GM23338 (cell line): ENCODE data around the gene NSG1. TPM values are rescaled to one million over a fixed set of nuclear protein-coding genes. Genes with fewer than 3 reads are reported as not detected.

ENCODE experiments used
- ATAC-seq: fragments of 200-7000 bp; cut with Tn5 transposase; 3 replicates; pipeline ENCODE4 v1.9.1; 2020
- DNase-seq: peaks from one replicate; pipeline ENCODE4 v3.0.0-alpha.2; 2015; ENCODE audit warnings: low spot score
- H2AFZ ChIP-seq: fragments of 200-600 bp; sonication (generic); 2 replicates; pipeline ENCODE4 v1.8.0; 2016; ENCODE audit warnings: antibody characterized with exemption, mild to moderate bottlenecking, moderate library complexity
- H3F3A ChIP-seq: fragments of 200-600 bp; sonication (generic); replicated peaks from 2 replicates; pipeline ENCODE4 v1.8.0; 2017; ENCODE audit warnings: antibody characterized with exemption, mixed run types, low read depth
- H3K27ac ChIP-seq: fragments of 200-600 bp; sonication (generic); 2 replicates; pipeline ENCODE4 v1.6.1; 2016; ENCODE audit warnings: low read depth
- H3K27me3 ChIP-seq: fragments of 200-600 bp; sonication (generic); 2 replicates; pipeline ENCODE4 v1.8.0; 2016; ENCODE audit warnings: mild to moderate bottlenecking, mixed run types, moderate library complexity; ENCODE audit not compliant: insufficient read depth
- H3K36me3 ChIP-seq: fragments of 200-600 bp; sonication (generic); 2 replicates; pipeline ENCODE4 v1.8.0; 2016; ENCODE audit warnings: mild to moderate bottlenecking; ENCODE audit not compliant: insufficient read depth
- H3K4me1 ChIP-seq: fragments of 200-600 bp; sonication (generic); 2 replicates; pipeline ENCODE4 v1.8.0; 2016; ENCODE audit warnings: mild to moderate bottlenecking, moderate library complexity; ENCODE audit not compliant: insufficient read depth
- H3K4me2 ChIP-seq: fragments of 200-600 bp; sonication (generic); 2 replicates; pipeline ENCODE4 v1.7.1; 2017; ENCODE audit warnings: mixed run types
- H3K4me3 ChIP-seq: fragments of 200-600 bp; sonication (generic); 2 replicates; pipeline ENCODE4 v1.6.1; 2016; ENCODE audit warnings: mixed run types
- H3K79me2 ChIP-seq: fragments of 200-600 bp; sonication (generic); replicated peaks from 2 replicates; pipeline ENCODE4 v1.8.0; 2017; ENCODE audit warnings: mild to moderate bottlenecking; ENCODE audit not compliant: insufficient read depth
- H3K9me2 ChIP-seq: fragments of 200-600 bp; sonication (generic); 2 replicates; pipeline ENCODE4 v1.8.0; 2017; ENCODE audit not compliant: insufficient read depth
- H4K20me1 ChIP-seq: fragments of 200-600 bp; sonication (generic); replicated peaks from 2 replicates; pipeline ENCODE4 v1.8.0; 2017; ENCODE audit warnings: mild to moderate bottlenecking; ENCODE audit not compliant: insufficient read depth
- H3K27ac Mint-ChIP-seq: 2 replicates; pipeline ENCODE4 v1.8.0; 2020; ENCODE audit warnings: inconsistent platforms, mild to moderate bottlenecking, moderate library complexity, mixed read lengths
- H3K27me3 Mint-ChIP-seq: 3 replicates; pipeline ENCODE4 v1.8.0; 2022; ENCODE audit warnings: low read depth, mild to moderate bottlenecking, moderate library complexity, mixed read lengths, inconsistent platforms; ENCODE audit not compliant: insufficient read depth, poor library complexity
- H3K36me3 Mint-ChIP-seq: 3 replicates; pipeline ENCODE4 v1.8.0; 2021; ENCODE audit warnings: low read depth, mild to moderate bottlenecking, inconsistent platforms, moderate library complexity, mixed read lengths
- H3K4me1 Mint-ChIP-seq: 3 replicates; pipeline ENCODE4 v1.8.0; 2020; ENCODE audit warnings: mild to moderate bottlenecking, inconsistent platforms, mixed read lengths
- H3K4me3 Mint-ChIP-seq: 3 replicates; pipeline ENCODE4 v1.8.0; 2021; ENCODE audit warnings: moderate library complexity, mild to moderate bottlenecking, inconsistent platforms, mixed read lengths
- H3K9me3 Mint-ChIP-seq: 3 replicates; pipeline ENCODE4 v1.8.0; 2020; ENCODE audit warnings: moderate library complexity, mild to moderate bottlenecking, inconsistent platforms, mixed read lengths
- CREB1 ChIP-seq: fragments of 250-450 bp; sonication (Bioruptor Pico); IDR thresholded peaks from 2 replicates; pipeline ENCODE4 v1.5.0; 2020; ENCODE audit warnings: low read depth, mild to moderate bottlenecking, moderate library complexity
- JUNB ChIP-seq: IDR thresholded peaks from one replicate; pipeline ENCODE4 v1.6.1; 2016; ENCODE audit warnings: antibody characterized with exemption; ENCODE audit not compliant: unreplicated experiment
- POLR2AphosphoS5 ChIP-seq: IDR thresholded peaks from 2 replicates; pipeline ENCODE4 v1.6.1; 2016; ENCODE audit warnings: antibody characterized with exemption, low read depth
- STAT1 ChIP-seq: IDR thresholded peaks from one replicate; pipeline ENCODE4 v1.6.1; 2016; ENCODE audit warnings: antibody characterized with exemption; ENCODE audit not compliant: unreplicated experiment
- polyA plus RNA-seq: library from polyadenylated mRNA; unstranded; fragments of >200 nt; fragmentation: Nextera tagmentation; extraction: Ambion mirVana; gene quantifications from 2 replicates; pipeline ENCODE4 v1.2.1, GENCODE V29; 2016
- total RNA-seq: library from RNA; depleted of rRNA; stranded (reverse); fragments of >200 nt; shearing (Covaris generic); gene quantifications from 2 replicates; pipeline ENCODE4 v1.2.3, GENCODE V29; 2014
- TF ChIP-seq, protein P1 (sequence below): fragments of 250-450 bp; sonication (Bioruptor Pico); IDR thresholded peaks from 2 replicates; pipeline ENCODE4 v1.5.0; 2020; ENCODE audit warnings: mild to moderate bottlenecking, moderate library complexity
- TF ChIP-seq, protein P2 (sequence below): IDR thresholded peaks from 2 replicates; pipeline ENCODE4 v1.6.1; 2016; ENCODE audit warnings: antibody characterized with exemption

Gene NSG1
- total and polyA plus RNA-seq, 2 experiments from 2014 or later: 17.4 to 34.5 TPM

GRCh38 chr4:4390515-4391240 is 3.8 kb downstream of the NSG1 start (continued):
- TF ChIP-seq, protein P1, sequence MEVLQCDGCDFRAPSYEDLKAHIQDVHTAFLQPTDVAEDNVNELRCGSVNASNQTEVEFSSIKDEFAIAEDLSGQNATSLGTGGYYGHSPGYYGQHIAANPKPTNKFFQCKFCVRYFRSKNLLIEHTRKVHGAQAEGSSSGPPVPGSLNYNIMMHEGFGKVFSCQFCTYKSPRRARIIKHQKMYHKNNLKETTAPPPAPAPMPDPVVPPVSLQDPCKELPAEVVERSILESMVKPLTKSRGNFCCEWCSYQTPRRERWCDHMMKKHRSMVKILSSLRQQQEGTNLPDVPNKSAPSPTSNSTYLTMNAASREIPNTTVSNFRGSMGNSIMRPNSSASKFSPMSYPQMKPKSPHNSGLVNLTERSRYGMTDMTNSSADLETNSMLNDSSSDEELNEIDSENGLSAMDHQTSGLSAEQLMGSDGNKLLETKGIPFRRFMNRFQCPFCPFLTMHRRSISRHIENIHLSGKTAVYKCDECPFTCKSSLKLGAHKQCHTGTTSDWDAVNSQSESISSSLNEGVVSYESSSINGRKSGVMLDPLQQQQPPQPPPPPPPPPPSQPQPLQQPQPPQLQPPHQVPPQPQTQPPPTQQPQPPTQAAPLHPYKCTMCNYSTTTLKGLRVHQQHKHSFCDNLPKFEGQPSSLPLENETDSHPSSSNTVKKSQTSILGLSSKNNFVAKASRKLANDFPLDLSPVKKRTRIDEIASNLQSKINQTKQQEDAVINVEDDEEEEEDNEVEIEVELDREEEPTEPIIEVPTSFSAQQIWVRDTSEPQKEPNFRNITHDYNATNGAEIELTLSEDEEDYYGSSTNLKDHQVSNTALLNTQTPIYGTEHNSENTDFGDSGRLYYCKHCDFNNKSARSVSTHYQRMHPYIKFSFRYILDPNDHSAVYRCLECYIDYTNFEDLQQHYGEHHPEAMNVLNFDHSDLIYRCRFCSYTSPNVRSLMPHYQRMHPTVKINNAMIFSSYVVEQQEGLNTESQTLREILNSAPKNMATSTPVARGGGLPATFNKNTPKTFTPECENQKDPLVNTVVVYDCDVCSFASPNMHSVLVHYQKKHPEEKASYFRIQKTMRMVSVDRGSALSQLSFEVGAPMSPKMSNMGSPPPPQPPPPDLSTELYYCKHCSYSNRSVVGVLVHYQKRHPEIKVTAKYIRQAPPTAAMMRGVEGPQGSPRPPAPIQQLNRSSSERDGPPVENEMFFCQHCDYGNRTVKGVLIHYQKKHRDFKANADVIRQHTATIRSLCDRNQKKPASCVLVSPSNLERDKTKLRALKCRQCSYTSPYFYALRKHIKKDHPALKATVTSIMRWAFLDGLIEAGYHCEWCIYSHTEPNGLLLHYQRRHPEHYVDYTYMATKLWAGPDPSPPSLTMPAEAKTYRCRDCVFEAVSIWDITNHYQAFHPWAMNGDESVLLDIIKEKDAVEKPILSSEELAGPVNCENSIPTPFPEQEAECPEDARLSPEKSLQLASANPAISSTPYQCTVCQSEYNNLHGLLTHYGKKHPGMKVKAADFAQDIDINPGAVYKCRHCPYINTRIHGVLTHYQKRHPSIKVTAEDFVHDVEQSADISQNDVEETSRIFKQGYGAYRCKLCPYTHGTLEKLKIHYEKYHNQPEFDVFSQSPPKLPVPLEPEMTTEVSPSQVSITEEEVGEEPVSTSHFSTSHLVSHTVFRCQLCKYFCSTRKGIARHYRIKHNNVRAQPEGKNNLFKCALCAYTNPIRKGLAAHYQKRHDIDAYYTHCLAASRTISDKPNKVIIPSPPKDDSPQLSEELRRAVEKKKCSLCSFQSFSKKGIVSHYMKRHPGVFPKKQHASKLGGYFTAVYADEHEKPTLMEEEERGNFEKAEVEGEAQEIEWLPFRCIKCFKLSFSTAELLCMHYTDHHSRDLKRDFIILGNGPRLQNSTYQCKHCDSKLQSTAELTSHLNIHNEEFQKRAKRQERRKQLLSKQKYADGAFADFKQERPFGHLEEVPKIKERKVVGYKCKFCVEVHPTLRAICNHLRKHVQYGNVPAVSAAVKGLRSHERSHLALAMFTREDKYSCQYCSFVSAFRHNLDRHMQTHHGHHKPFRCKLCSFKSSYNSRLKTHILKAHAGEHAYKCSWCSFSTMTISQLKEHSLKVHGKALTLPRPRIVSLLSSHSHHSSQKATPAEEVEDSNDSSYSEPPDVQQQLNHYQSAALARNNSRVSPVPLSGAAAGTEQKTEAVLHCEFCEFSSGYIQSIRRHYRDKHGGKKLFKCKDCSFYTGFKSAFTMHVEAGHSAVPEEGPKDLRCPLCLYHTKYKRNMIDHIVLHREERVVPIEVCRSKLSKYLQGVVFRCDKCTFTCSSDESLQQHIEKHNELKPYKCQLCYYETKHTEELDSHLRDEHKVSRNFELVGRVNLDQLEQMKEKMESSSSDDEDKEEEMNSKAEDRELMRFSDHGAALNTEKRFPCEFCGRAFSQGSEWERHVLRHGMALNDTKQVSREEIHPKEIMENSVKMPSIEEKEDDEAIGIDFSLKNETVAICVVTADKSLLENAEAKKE (CRISPR knock-in tag): no peak
- no peak for TF ChIP-seq CREB1

DNA sequence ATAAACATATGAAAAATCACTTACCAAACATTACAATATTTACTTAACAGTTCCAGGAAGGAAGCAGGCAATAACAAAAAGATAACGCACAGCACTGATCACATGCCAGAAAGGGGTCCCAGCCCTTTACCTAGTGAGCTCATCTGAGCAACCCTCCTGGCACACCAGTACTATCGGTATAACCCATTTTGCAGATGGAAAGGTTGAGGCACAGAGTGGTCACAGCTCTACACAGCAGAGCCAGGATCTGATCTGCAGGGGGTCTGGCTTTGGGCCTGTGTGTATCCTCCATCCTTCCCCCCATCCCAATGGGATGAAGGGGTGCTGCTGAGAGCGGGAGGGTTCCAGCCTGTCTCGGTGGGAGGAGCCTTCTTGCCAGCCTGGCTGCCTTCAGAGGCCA is 5.0 kb downstream of the NSG1 start:
- Histone ChIP-seq H3F3A (no peaks in the 10 kb centered on the region), H3K36me3 (no peaks in the 10 kb centered on the region), H3K4me3 (no peak overlapping the region), H3K79me2 (no peaks in the 10 kb centered on the region), H3K4me1 (peaks cover 17% of the 10 kb centered on the region), H3K27ac (no peak overlapping the region), H3K9me2 (no peaks in the 10 kb centered on the region), H4K20me1 (no peaks in the 10 kb centered on the region; the same call in 1 of the 2 replicates), H3K27me3 (peaks cover 18% of the 10 kb centered on the region), H3K4me2 (no peak overlapping the region), H2AFZ (no peak overlapping the region)
- ATAC-seq (no peak), DNase-seq (no peak)
- H3K4me1 Mint-ChIP-seq: peaks cover 22% of the 10 kb centered on the region
- peaks cover 30% of the 10 kb centered on the region for H3K36me3 Mint-ChIP-seq
- peaks cover 25% of the 10 kb centered on the region for H3K27me3 Mint-ChIP-seq
- H3K27ac Mint-ChIP-seq: no peak overlapping the region
- H3K9me3 Mint-ChIP-seq: no peaks in the 10 kb centered on the region; the same call in 1 of the 3 replicates
- TF ChIP-seq POLR2AphosphoS5 (no peak), JUNB (no peak), STAT1 (no peak)
- TF ChIP-seq, protein P2, sequence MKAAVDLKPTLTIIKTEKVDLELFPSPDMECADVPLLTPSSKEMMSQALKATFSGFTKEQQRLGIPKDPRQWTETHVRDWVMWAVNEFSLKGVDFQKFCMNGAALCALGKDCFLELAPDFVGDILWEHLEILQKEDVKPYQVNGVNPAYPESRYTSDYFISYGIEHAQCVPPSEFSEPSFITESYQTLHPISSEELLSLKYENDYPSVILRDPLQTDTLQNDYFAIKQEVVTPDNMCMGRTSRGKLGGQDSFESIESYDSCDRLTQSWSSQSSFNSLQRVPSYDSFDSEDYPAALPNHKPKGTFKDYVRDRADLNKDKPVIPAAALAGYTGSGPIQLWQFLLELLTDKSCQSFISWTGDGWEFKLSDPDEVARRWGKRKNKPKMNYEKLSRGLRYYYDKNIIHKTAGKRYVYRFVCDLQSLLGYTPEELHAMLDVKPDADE: no peak
- no peak overlapping the region for H3K4me3 Mint-ChIP-seq
